ENCODE results near the gene PRPF38B.

PRPF38B gene

DNA sequence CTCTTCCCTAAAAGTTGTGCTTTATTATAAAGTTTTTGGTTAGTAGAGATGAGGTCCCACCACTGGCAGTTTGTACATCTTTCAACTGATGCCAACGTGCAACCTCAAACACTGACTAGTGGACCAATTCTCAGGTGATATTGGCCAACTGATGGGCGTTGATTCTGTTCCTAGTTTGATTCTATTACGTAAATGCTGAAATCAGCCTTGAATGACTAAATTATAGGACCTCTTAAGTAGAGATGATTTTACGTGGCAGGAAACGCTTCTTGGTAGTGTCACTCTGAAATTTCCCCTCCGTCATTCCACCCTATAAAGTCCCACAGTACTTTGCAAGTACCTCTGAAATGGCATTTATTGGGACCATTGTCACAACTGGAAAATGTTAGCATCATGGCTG is 11.8 kb downstream of the PRPF38B start:
- Histone ChIP-seq H2AFZ (ENCODE audit: low read length, unreplicated experiment) (no peak overlapping the region), H3K79me2 (ENCODE audit: control insufficient read depth, insufficient read depth, low read length, unreplicated experiment) (no peaks in the 10 kb centered on the region), H3K4me3 (ENCODE audit: low read depth, low read length) (peak overlapping the region; percentile 40; the same call in 1 of the 2 replicates), H3K27ac (ENCODE audit: low read depth, low read length) (peak overlapping the region; percentile 79), H3K36me3 (ENCODE audit: insufficient read depth, low read length) (peaks cover 21% of the 10 kb centered on the region), H3K27me3 (ENCODE audit: insufficient read depth, low read length) (no peaks in the 10 kb centered on the region), H3K4me1 (ENCODE audit: control insufficient read depth, insufficient read depth, low read length, unreplicated experiment) (peaks cover 20% of the 10 kb centered on the region)

DNA sequence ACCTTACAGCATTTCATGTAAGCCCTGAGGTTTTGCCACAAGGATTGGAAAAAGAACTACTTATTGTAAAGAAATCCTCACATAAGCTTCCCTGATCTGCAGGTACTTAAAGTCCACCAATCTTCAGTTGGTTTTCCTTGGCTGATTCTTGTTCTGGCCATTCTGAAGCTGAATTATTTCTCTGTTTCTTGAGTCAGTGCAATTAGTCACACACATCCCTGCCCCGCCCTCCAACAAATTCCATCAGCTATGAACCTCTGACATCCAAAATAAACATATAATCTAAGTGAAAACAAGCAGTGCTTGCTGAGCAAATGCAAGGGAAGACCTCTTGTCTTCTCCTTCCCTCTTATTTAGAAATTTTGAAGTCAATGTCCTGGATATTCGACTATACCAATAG is 12.4 kb downstream of the PRPF38B start:
- Histone ChIP-seq H3K27ac (ENCODE audit: low read depth, low read length) (peak overlapping the region; percentile 79), H3K79me2 (ENCODE audit: control insufficient read depth, insufficient read depth, low read length, unreplicated experiment) (no peaks in the 10 kb centered on the region), H3K4me3 (ENCODE audit: low read depth, low read length) (peak overlapping the region; percentile 40; the same call in 1 of the 2 replicates), H2AFZ (ENCODE audit: low read length, unreplicated experiment) (no peak overlapping the region), H3K4me1 (ENCODE audit: control insufficient read depth, insufficient read depth, low read length, unreplicated experiment) (peaks cover 20% of the 10 kb centered on the region), H3K27me3 (ENCODE audit: insufficient read depth, low read length) (no peaks in the 10 kb centered on the region), H3K36me3 (ENCODE audit: insufficient read depth, low read length) (peaks cover 15% of the 10 kb centered on the region)

DNA sequence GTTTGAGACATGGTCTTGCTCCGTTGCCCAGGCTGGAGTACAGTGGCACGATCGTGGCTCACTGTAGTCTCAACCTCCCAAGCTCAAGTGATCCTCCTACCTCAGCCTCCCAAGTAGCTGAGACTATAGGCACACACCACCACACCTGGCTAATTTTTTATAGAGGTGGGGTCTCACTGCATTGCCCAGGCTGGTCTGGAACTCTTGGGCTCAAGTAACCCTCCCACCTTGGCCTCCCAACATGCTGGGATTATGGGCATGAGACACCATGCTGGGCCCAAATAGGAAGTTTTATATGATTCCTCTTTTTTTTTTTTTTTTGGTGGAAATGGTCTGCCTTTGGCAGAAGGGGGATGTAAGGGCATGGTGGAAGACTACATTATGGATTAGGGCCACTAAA is 14.5 kb downstream of the PRPF38B start:
- Histone ChIP-seq H3K4me1 (ENCODE audit: control insufficient read depth, insufficient read depth, low read length, unreplicated experiment) (peaks cover 20% of the 10 kb centered on the region), H3K27me3 (ENCODE audit: insufficient read depth, low read length) (no peaks in the 10 kb centered on the region), H3K36me3 (ENCODE audit: insufficient read depth, low read length) (no peaks in the 10 kb centered on the region; the same call in 1 of the 2 replicates), H2AFZ (ENCODE audit: low read length, unreplicated experiment) (no peak overlapping the region), H3K4me3 (ENCODE audit: low read depth, low read length) (no peak overlapping the region), H3K79me2 (ENCODE audit: control insufficient read depth, insufficient read depth, low read length, unreplicated experiment) (no peaks in the 10 kb centered on the region), H3K27ac (ENCODE audit: low read depth, low read length) (no peak overlapping the region)

DNA sequence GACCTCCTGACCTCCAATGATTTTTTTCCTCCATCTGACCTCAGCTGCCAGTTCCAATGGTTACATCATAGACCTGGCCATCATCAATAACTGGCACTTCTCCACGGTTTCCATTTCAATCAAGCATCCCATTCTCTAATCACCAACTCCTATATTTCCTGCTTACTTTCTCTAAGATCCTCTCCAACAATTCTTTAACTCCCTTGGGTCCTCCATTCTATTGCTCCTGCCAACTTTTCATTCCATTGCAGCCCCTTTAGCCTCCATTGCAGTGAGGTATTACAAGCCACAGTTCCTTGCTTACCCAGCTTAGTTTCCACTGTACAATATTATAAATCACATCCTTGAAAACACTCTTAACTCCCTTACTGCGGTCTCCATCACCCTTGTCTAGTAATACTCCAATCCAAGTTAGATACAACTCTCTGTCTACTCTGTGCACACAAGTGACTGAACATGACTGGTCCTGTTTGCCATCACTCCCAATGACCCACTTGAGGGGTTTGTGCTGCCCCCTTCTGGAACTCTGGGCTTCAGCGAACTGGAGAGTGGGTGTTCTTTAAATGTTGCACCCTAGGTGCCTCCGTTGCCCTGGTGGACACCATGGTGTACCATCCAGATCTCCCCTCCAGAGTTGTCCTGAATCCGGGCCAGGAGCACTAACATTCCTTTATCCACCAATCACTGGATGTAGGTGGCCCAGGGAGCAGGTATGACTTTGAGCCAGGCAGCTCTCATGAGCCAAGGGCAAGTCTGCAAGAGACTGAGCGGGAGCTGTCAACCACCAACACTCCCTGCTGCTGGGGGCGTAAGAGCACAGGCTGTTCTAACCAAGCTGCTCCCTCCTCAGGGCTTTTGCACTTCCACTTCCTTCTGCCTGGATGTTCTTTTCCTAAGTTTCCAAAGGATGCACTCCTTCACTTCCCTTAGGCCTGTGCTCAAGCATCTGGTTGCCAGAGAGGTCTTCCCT is 16.9 kb downstream of the PRPF38B start:
- H3K79me2 ChIP-seq (ENCODE audit: control insufficient read depth, insufficient read depth, low read length, unreplicated experiment): no peaks in the 10 kb centered on the region
- no peaks in the 10 kb centered on the region for H3K27me3 ChIP-seq (ENCODE audit: insufficient read depth, low read length)
- H3K4me1 ChIP-seq (ENCODE audit: control insufficient read depth, insufficient read depth, low read length, unreplicated experiment): peaks cover 14% of the 10 kb centered on the region
- no peak overlapping the region for H3K27ac ChIP-seq (ENCODE audit: low read depth, low read length)
- H2AFZ ChIP-seq (ENCODE audit: low read length, unreplicated experiment): no peak overlapping the region
- H3K4me3 ChIP-seq (ENCODE audit: low read depth, low read length): no peak overlapping the region
- no peaks in the 10 kb centered on the region for H3K36me3 ChIP-seq (ENCODE audit: insufficient read depth, low read length)

DNA sequence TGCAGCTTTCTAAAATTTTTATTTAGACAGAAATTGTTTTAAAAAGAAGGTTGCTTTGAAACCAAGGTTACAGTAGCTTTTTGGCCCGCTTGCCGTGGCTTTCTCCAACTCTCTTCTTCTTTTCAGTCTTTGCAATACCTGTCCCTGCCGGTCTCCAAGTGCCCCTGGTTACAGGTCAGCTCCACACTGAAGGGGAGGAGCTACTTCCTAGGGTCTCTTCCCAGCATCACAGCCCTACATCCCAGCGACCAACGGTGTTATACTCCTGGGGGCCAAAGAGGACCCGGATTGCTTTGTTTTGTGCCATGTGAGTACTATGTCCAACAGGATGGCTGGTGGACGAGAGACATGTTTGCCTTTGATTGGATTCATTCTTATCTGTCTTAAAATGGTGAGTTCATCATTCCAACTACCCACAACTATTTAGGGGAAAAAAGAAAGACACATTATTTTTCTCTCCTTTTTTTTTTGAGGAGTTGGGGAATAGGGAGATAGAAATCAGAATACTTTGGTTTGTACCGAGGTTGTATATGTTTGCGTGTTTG is 20.6 kb downstream of the PRPF38B start, which contains the start of gene FNDC7:
TSS of gene FNDC7 (plus strand) at position 303 of the 545 bp plus-strand sequence. CDS start at position 329, 26 bp downstream.
- Histone ChIP-seq H2AFZ (ENCODE audit: low read length, unreplicated experiment) (no peak within 1 kb of the TSS), H3K4me1 (ENCODE audit: control insufficient read depth, insufficient read depth, low read length, unreplicated experiment) (peaks cover 6% of the 10 kb centered on the region), H3K79me2 (ENCODE audit: control insufficient read depth, insufficient read depth, low read length, unreplicated experiment) (no peaks in the 10 kb centered on the region), H3K36me3 (ENCODE audit: insufficient read depth, low read length) (no peaks in the 10 kb centered on the region), H3K27ac (ENCODE audit: low read depth, low read length) (no peak within 1 kb of the TSS), H3K27me3 (ENCODE audit: insufficient read depth, low read length) (no peaks in the 10 kb centered on the region), H3K4me3 (ENCODE audit: low read depth, low read length) (no peak within 1 kb of the TSS)

DNA sequence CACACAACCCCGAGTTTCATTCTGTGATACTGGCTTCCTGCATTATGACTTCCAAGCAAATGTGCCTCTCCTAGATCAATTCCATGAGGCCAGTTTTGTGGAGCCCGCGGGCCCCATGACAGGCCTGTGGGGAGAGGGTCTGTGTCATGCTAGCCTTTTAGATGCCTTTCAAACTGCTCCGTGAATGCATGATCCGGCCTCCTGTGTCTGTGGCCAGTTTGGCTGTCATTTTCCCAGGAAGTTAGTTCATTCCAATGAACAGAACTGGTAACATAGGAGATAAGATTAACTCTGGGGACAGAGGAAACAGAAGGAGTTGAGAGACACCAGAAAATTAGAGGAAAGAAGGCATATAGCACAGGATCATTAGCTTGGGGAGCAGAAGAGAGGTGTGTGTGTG is 23.8 kb downstream of the PRPF38B start:
- Histone ChIP-seq H3K4me1 (ENCODE audit: control insufficient read depth, insufficient read depth, low read length, unreplicated experiment) (peaks cover 29% of the 10 kb centered on the region), H3K36me3 (ENCODE audit: insufficient read depth, low read length) (no peaks in the 10 kb centered on the region), H3K79me2 (ENCODE audit: control insufficient read depth, insufficient read depth, low read length, unreplicated experiment) (no peaks in the 10 kb centered on the region), H3K27ac (ENCODE audit: low read depth, low read length) (no peak overlapping the region), H2AFZ (ENCODE audit: low read length, unreplicated experiment) (no peak overlapping the region), H3K27me3 (ENCODE audit: insufficient read depth, low read length) (no peaks in the 10 kb centered on the region), H3K4me3 (ENCODE audit: low read depth, low read length) (no peak overlapping the region)

DNA sequence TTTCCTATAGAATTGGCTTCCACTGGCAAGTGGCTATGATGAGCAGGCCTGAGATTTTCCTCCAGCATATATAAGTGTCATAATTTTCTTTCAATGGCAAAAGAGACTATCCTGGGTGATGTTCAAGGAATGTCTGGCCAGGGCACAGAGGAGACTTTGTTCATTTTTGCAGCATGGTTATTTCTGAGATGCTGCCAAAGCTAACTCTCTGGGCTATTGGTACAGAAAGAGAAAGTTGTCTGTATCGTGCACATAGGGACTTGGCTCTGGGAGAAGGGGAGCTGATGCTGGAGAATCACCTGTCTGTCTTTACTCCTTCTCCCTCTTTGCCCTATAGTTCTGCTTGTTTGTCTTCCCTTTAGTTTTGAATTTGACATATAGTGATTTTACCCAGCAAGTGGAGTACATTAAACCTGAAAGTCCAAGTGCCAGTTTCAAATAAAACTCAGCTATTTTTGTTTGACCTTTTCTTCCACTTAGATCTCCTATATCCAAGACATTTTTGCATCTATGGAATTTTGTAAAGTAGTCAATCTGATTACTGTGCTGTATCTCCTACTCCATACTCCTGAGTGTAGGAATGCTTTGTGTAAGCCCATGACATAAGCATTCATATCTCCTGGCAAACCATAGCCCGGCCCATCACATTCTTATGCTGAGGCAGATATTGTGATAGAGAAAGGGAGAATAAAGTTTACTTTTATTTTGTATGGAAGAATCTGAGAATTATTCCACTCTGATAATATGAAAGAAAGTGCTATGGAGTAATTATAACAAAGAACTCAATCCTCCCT is 24.5 kb downstream of the PRPF38B start:
- Histone ChIP-seq H3K79me2 (ENCODE audit: control insufficient read depth, insufficient read depth, low read length, unreplicated experiment) (no peaks in the 10 kb centered on the region), H3K4me3 (ENCODE audit: low read depth, low read length) (no peak overlapping the region), H3K27ac (ENCODE audit: low read depth, low read length) (no peak overlapping the region), H3K27me3 (ENCODE audit: insufficient read depth, low read length) (no peaks in the 10 kb centered on the region), H3K4me1 (ENCODE audit: control insufficient read depth, insufficient read depth, low read length, unreplicated experiment) (peaks cover 33% of the 10 kb centered on the region), H3K36me3 (ENCODE audit: insufficient read depth, low read length) (no peaks in the 10 kb centered on the region), H2AFZ (ENCODE audit: low read length, unreplicated experiment) (no peak overlapping the region)

DNA sequence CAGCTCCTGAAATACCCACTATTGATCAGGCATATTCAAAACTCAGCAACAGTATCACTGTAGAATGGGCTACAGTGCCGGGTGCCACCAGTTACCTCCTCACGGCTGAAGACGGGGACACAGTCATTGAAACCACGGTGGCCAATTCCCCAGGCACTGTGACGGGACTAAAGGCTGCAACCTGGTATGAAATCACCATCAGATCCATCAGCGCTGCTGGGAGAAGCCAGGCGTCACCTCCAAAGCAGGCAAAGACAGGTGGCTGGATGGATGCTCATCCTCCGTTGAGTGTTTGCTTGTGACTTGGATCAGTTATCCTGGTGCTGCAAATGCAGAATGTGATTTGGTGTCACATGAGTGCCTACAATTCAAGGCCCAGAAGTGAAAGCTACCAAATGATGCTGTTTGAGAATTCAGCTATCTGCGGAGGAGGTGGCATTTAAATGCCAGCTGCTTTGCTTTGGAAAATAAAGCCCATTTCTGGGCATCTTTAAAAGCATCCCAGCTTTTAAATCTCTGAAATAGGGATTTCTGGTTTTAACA is 25.7 kb downstream of the PRPF38B start:
- H3K27me3 ChIP-seq (ENCODE audit: insufficient read depth, low read length): no peaks in the 10 kb centered on the region
- no peak overlapping the region for H2AFZ ChIP-seq (ENCODE audit: low read length, unreplicated experiment)
- H3K4me1 ChIP-seq (ENCODE audit: control insufficient read depth, insufficient read depth, low read length, unreplicated experiment): peaks cover 44% of the 10 kb centered on the region
- no peaks in the 10 kb centered on the region for H3K79me2 ChIP-seq (ENCODE audit: control insufficient read depth, insufficient read depth, low read length, unreplicated experiment)
- no peaks in the 10 kb centered on the region for H3K36me3 ChIP-seq (ENCODE audit: insufficient read depth, low read length)
- H3K4me3 ChIP-seq (ENCODE audit: low read depth, low read length): no peak overlapping the region
- H3K27ac ChIP-seq (ENCODE audit: low read depth, low read length): no peak overlapping the region

DNA sequence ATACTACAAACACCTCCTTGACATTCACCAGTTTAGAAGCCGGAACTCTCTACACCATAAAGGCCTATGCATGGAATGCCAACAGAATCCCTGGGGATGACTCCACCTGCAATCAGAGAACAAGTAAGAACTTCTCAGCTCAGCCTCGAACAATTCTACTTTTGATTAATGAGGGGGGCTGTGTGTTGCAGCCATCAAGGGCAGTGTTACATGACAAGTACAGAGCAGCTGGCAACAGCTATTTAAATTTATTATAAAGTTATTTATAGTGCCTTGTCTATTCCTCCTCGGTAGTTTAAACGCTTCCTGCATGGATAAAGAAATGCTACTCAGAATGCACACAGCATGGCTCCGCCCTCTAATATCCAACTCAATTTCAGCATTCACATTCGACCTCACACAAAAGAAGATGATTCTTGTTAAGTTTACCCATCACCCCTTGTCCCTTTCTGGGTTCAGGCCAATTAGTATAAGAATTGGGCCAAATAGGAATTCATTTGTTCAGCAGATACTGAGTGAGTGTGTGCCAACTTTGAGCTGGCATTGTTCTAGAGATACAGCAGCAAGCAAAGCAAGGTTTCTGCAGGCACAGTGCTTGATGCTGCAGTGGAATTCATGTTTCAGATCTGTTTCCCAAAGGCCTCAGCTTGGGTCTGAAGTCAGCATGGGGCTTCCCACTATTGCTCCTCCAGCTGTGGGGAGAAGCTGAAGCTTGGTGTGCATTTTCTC is 27.0 kb downstream of the PRPF38B start:
- Histone ChIP-seq H3K4me3 (ENCODE audit: low read depth, low read length) (no peak overlapping the region; the same call in 1 of the 2 replicates), H2AFZ (ENCODE audit: low read length, unreplicated experiment) (no peak overlapping the region)

More for the DNA sequence above, 27.0 kb downstream of the PRPF38B start:
- H3K79me2 ChIP-seq (ENCODE audit: control insufficient read depth, insufficient read depth, low read length, unreplicated experiment): no peaks in the 10 kb centered on the region
- H3K27ac ChIP-seq (ENCODE audit: low read depth, low read length): peak overlapping the region; percentile 90
- H3K4me1 ChIP-seq (ENCODE audit: control insufficient read depth, insufficient read depth, low read length, unreplicated experiment): peaks cover 50% of the 10 kb centered on the region
- no peaks in the 10 kb centered on the region for H3K36me3 ChIP-seq (ENCODE audit: insufficient read depth, low read length)
- no peaks in the 10 kb centered on the region for H3K27me3 ChIP-seq (ENCODE audit: insufficient read depth, low read length)

All from ACC112 (cell line).